Nephron (organoid): ENCODE measurements around the gene SLC16A5.
A peak's percentile ranks its signal among the peaks of the same experiment; 100 is the strongest.

Experiments used
- H3K27ac Mint-ChIP-seq, 3 experiments: 2 replicates each; pipeline ENCODE4 v1.8.0; 2020; ENCODE audit warnings: mixed read lengths in 3 of 3, mild to moderate bottlenecking in 2 of 3, moderate library complexity in 1 of 3
- H3K27me3 Mint-ChIP-seq: 2 replicates; pipeline ENCODE4 v1.8.0; 2021; ENCODE audit warnings: low read depth, mild to moderate bottlenecking, moderate library complexity, mixed read lengths
- H3K36me3 Mint-ChIP-seq: 2 replicates; pipeline ENCODE4 v1.8.0; 2020; ENCODE audit warnings: low read depth, mixed read lengths
- H3K4me1 Mint-ChIP-seq: 2 replicates; pipeline ENCODE4 v1.8.0; 2020; ENCODE audit warnings: mixed read lengths
- H3K4me3 Mint-ChIP-seq, 3 experiments: 2 replicates each; pipeline ENCODE4 v1.8.0; 2020; ENCODE audit warnings: mild to moderate bottlenecking in 3 of 3, mixed read lengths in 3 of 3, moderate library complexity in 2 of 3
- H3K9me3 Mint-ChIP-seq: 2 replicates; pipeline ENCODE4 v1.8.0; 2020; ENCODE audit warnings: mixed read lengths
- CTCF ChIP-seq, 3 experiments: fragments of 200-600 bp; sonication (generic); IDR thresholded peaks; one replicate each; pipeline ENCODE4 v1.5.0; 2021; ENCODE audit warnings: antibody characterized with exemption in 3 of 3; ENCODE audit not compliant: unreplicated experiment in 3 of 3

The SLC16A5 gene

DNA sequence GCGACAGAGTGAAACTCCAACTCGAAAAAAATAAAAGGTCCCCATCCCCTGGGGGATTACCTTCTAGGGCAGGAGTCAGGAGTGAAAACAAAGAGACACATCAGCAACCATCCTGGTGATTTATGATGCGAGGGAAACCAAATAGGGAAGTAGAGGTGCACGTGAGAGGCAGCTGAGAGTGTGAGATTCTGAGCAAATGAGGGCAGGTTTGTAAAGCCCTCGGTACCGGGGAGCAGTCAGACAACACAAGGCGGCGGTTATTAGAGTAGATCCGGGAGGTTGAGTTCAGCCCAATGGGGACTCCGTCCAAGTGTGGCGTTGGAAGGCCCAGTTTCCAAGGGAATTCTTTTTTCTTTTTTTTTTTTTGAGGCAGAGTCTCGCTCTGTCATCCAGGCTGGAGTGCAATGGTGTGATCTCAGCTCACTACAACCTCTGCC is 14.6 kb downstream of the SLC16A5 start:
- Mint-ChIP-seq H3K27me3 (peaks cover 13% of the 10 kb centered on the region), H3K9me3 (no peaks in the 10 kb centered on the region), H3K27ac (no peak overlapping the region), H3K4me3 (no peak overlapping the region), H3K36me3 (peaks cover 20% of the 10 kb centered on the region), H3K4me1 (peaks cover 8% of the 10 kb centered on the region)
- TF ChIP-seq CTCF (IDR thresholded peaks at IDR 0.05; ENCODE audit: unreplicated experiment in 3 of 3) = no peak

GRCh38 chr17:75103601-75104554 is 16.1 kb downstream of the SLC16A5 start:
- H3K27me3 Mint-ChIP-seq = peaks cover 19% of the 10 kb centered on the region
- TF ChIP-seq CTCF (IDR thresholded peaks at IDR 0.05; ENCODE audit: unreplicated experiment in 3 of 3) = no peak
- no peaks in the 10 kb centered on the region for H3K9me3 Mint-ChIP-seq

DNA sequence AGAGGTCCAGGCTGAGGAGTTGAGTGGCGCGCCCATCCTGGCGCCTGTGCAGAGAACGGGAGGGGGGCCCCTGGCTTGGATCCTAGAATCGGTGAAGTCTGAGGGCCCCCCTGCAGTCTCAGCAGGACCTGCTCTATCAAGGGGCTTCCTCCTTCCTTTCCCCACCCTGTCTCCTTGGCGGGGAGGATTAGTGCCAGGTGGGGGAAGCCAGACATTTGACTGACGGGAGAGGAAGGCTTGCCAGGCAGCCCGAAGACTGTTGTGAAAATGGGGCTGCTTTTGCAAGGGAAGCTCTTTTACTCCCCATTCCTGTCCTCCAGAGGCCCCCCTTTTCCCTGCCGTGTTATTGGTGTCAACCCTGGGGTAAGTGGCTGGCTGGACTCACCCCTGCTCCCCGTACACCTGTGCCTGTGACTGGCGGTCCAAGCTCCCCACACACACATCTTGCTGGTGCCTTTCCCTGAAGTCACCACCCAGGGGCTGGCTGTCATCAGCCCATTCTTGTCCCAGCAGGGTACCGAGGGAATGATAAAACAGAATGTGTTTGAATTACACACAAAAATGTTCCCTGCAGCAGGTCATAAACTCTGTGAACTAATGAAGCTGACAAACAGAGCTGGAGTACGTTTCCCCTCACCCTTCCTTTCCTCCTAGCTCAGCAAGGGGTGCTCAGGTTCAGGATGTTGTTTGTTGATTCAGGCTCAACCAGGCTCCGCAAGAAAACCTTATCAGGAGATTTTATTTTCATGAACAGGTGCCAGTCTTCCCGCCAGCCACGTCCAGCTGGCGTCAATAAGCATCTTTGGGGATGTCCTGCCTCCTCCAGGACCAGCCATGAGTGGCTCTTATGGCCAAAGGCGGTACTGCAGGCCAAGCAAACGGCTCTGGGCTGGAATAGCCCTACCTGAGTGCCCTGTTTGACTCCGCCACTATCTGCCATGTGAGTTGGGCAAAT is 17.6 kb downstream of the SLC16A5 start:
- Mint-ChIP-seq H3K36me3 (peaks cover 10% of the 10 kb centered on the region), H3K4me1 (peaks cover 10% of the 10 kb centered on the region), H3K27me3 (peaks cover 21% of the 10 kb centered on the region), H3K4me3 (peak overlapping the region in 2 of 3 experiments; percentile 15 to 66), H3K27ac (peak overlapping the region in 1 of 3 experiments; percentile 38), H3K9me3 (no peaks in the 10 kb centered on the region)
- peak; percentile 68 to 78 (median 76) for TF ChIP-seq CTCF (IDR thresholded peaks at IDR 0.05; ENCODE audit: unreplicated experiment in 3 of 3)

More at GRCh38 chr17:75103601-75104554, 16.1 kb downstream of the SLC16A5 start:
- H3K4me1 Mint-ChIP-seq = peaks cover 8% of the 10 kb centered on the region
- H3K27ac Mint-ChIP-seq = no peak overlapping the region
- H3K4me3 Mint-ChIP-seq = no peak overlapping the region
- peaks cover 14% of the 10 kb centered on the region for H3K36me3 Mint-ChIP-seq

GRCh38 chr17:75108193-75108592 is 20.4 kb downstream of the SLC16A5 start:
- Mint-ChIP-seq H3K9me3 (no peaks in the 10 kb centered on the region), H3K4me1 (peaks cover 20% of the 10 kb centered on the region), H3K27me3 (peaks cover 21% of the 10 kb centered on the region), H3K4me3 (peak overlapping the region; percentile 87 to 91 (median 90)), H3K36me3 (peaks cover 13% of the 10 kb centered on the region), H3K27ac (no peak overlapping the region)
- no peak for TF ChIP-seq CTCF (IDR thresholded peaks at IDR 0.05; ENCODE audit: unreplicated experiment in 3 of 3)

DNA sequence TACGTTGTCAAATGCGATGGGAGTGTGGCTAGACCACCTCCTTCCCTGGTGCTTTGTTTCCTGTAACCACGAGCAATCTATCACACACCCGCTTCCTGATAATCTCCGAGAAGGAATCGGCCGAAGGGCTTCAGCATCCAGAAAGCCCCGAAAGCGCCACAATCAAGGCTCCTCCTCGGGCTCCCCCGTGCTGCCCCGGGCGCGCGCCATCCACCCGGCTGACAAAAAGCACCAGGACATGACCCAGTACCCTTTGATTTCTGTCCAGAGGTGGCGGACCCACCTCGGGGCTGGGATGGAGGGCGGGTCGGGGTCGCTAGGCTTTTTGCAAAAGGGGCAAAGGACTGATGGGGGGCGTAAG is 21.3 kb downstream of the SLC16A5 start:
- H3K4me1 Mint-ChIP-seq = peaks cover 25% of the 10 kb centered on the region
- TF ChIP-seq CTCF (IDR thresholded peaks at IDR 0.05; ENCODE audit: unreplicated experiment in 3 of 3) = no peak
- no peak overlapping the region for H3K27ac Mint-ChIP-seq
- peaks cover 15% of the 10 kb centered on the region for H3K36me3 Mint-ChIP-seq
- H3K4me3 Mint-ChIP-seq = peak overlapping the region; percentile 87 to 91 (median 90)
- no peaks in the 10 kb centered on the region for H3K9me3 Mint-ChIP-seq
- peaks cover 18% of the 10 kb centered on the region for H3K27me3 Mint-ChIP-seq
